Mammary epithelial cell (primary cell): ENCODE results near the gene CAMK2B.

Experiments
- CTCF ChIP-seq, 2 donors: IDR thresholded peaks in 1 of 2; conservative IDR thresholded peaks in 1 of 2; 2 replicates each; pipeline ENCODE4 v1.5.1; 2011 to 2012; ENCODE audit warnings: inconsistent platforms in 2 of 2, low read length in 2 of 2, mild to moderate bottlenecking in 2 of 2, control low read depth in 1 of 2, low read depth in 1 of 2; ENCODE audit not compliant: insufficient read depth in 1 of 2; ENCODE audit errors: extremely low read depth in 1 of 2
- EZH2 ChIP-seq: IDR thresholded peaks from 2 replicates; pipeline ENCODE4 v1.6.1; 2012; ENCODE audit warnings: low read length, inconsistent platforms, borderline replicate concordance

GRCh38 chr7:44269943-44270493 is 55.4 kb downstream of the CAMK2B start:
- TF ChIP-seq CTCF (conservative IDR thresholded peaks at IDR 0.05 in 1 of 2, IDR thresholded peaks at IDR 0.05 in 1 of 2; ENCODE audit: extremely low read depth in 1 of 2, insufficient read depth in 1 of 2, low read depth in 1 of 2, low read length in 2 of 2) (no peak), EZH2 (no peak)
